Measurements from ENCODE around the gene PLAAT2.
"Not testable (repeated sequence)": the region's sequence is repeated elsewhere in the genome, so short reads cannot be mapped to it uniquely, and the experiment has no call there.

The PLAAT2 gene

DNA sequence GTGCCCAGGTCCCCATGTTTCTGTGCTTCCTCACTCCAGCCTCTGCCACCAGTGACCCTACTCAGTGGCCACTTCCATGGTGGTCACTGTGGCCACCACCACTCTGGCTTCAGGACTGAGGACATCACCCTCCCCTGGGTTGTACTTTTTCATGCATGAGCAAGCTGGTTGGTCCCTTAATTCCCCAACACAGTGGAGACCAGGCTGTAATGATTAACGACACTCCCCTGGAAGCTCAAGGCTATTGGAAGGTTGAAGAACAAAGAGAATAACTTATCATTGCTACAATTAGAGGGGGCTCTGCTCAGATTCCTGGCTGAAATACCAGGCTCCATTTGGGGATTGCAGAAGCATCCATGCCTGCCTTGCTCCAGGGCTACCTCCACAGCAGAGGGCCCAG lies 16.1 kb downstream of the PLAAT2 start:
- DNase-seq, result no peak

GRCh38 chr11:63543711-63544110 lies 19.5 kb downstream of the PLAAT2 start:
- DNase-seq, result no peak

DNA sequence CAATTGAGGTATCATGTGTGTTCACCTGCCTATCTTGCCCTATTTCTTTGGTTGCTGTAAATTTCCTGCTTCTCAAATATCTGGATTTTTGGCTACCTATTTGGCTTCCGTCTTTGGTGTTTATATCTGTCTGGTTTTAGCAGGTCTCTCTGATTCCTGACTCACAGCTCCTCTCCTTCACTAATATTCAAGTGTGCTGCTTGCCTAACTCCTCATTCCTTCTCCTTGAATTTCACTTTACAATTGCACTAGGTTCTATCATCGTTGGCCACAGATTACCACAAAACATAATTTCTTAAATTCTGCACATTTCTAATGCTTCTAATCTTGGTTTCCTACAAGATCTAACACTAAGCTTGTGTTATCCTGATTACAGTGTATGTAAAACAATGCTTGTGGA lies 20.7 kb downstream of the PLAAT2 start:
- not testable (repeated sequence) for DNase-seq

DNA sequence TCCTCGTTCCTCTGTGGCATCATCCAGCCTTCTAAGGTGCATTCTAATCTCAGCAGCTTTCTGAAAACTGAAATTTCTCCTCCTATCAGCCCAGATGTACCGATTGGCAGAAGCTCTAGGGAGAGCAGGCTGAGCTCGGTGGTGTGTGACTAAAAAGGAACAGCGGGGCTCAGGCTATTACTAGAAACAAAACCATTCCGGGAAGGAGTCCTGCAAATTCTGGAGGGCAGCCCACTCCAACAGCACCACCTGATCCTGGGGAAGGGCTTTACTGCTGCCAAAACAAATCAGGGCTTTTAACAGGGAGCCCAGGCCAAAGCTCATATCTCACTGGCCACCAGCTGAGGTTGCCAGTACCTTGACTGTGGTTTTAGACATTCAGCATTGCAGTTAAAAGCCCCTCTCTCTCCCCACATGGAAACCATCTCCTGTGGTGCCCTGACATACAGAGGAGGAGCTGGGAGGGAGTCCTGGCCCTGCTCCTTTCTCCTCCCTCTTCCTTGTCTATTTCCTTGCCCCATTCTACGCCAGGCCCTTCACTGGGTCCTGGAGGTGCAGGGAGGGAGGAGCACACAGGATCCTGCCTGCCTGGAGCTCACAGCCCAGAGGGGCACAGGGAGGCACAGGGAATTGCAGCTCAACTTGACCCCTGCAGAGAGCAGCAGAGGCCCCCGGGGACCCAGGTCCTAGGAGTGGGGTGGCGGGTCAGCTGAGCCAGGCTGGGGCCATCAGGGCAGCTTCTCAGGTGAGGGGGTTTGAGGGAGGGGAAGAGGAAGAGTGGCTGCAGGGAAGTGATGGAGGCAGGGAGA lies 25.7 kb downstream of the PLAAT2 start:
- DNase-seq, result no peak

GRCh38 chr11:63536669-63537292 lies 26.4 kb downstream of the PLAAT2 start, which contains the start of gene PLAAT4:
Gene PLAAT4 (plus strand): TSS chr11:63536808. CDS start chr11:63536869, 61 bp downstream.
- DNase-seq, result peak; percentile 4

DNA sequence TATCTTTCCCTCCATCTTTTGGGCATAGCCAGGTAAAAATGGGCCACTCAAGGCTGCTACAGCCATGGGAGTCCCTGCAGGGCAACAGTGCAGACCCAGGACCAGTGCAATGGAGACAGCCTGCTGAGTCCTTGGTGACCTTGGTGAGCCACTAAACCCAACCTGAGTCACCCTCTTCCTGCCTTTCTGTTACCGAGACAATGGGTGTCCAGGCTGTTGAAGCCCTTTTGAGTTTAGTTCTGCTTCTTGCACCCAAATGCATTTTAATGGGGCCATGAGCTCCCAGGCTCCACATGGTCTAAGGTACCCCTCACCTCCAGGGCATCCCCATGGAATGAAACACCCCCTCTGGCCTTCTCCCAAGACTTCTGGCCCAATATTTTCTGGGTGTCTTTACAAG lies 27.4 kb downstream of the PLAAT2 start:
- no peak for DNase-seq

- DNase-seq, result no peak
Measured at GRCh38 chr11:63534895-63535461, 28.2 kb downstream of the PLAAT2 start.

GRCh38 chr11:63534076-63534475 lies 29.1 kb downstream of the PLAAT2 start:
- no peak for DNase-seq

GRCh38 chr11:63532799-63533475 lies 30.2 kb downstream of the PLAAT2 start:
- DNase-seq, result no peak

- DNase-seq, result no peak
Measured at GRCh38 chr11:63532117-63532516, 31.1 kb downstream of the PLAAT2 start.

DNA sequence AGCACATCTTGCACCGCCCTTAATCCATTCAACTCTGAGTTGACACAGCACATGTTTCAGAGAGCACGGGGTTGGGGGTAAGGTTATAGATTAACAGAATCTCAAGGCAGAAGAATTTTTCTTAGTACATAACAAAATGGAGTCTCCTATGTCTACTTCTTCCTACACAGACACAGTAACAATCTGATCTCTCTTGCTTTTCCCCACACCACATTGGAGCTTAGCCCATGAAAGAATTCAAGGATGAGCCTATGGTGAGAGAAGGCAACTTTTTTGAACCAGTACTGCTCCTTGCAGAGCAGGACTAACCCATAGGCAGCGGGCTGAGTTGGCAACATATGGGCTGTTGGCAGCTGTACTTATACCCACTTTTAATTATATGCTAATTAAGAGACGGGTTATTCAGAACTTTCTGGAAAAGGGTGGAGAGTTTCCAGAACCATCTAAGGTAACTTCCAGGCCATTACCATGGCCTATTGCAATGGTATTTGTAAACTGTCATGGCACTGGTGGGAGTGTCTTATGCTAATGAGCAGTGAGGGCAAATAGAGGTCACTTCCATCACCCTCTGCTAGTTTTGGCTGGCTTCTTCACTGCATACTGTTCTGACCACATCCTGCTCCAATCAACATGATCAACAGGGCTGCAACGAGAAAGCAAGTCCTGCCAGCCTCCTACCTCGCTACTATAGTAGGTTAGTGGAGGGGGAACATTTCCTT lies 31.9 kb downstream of the PLAAT2 start:
- DNase-seq, result peak; percentile 24

GRCh38 chr11:63530021-63530420 lies 33.2 kb downstream of the PLAAT2 start:
- no peak for DNase-seq

GRCh38 chr11:63529373-63529772 lies 33.8 kb downstream of the PLAAT2 start:
- not testable (repeated sequence) for DNase-seq

- DNase-seq, result not testable (repeated sequence)
Measured at GRCh38 chr11:63528729-63529278, 34.4 kb downstream of the PLAAT2 start.

DNA sequence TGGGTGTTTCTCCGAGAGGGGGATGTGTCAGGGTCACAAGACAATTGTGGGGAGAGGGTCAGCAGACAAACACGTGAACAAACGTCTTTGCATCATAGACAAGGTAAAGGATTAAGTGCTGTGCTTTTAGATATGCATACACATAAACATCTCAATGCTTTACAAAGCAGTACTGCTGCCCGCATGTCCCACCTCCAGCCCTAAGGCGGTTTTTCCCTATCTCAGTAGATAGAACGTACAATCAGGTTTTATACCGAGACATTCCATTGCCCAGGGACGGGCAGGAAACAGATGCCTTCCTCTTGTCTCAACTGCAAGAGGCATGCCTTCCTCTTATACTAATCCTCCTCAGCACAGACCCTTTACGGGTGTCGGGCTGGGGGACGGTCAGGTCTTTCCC lies 35.0 kb downstream of the PLAAT2 start:
- not testable (repeated sequence) for DNase-seq

- DNase-seq, result no peak
Measured at GRCh38 chr11:63527667-63528066, 35.5 kb downstream of the PLAAT2 start.

- no peak for DNase-seq
Measured at GRCh38 chr11:63523151-63523550, 40.0 kb downstream of the PLAAT2 start.

DNA sequence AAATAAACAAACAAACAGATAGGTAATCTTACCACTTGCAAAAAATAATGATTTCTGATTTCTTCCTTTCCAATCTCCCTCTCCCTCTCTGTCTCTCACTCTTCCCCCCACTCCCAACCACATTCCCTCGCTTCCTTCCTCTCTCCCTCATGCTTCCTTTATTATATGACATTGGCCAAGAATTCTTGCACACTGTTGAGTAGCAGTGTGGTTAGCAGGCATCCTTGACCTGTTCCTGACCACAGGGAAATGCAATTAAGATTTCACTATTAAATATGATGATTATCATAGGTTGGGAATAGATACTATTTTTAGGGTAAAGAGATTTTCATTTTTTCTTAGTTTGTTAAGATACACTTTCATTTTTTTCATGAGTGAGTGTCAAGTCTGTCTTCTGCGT lies 41.3 kb downstream of the PLAAT2 start:
- DNase-seq, result no peak

GRCh38 chr11:63520606-63521170 lies 42.5 kb downstream of the PLAAT2 start:
- no peak for DNase-seq

- DNase-seq, result no peak
Measured at GRCh38 chr11:63518548-63518947, 44.6 kb downstream of the PLAAT2 start.

DNA sequence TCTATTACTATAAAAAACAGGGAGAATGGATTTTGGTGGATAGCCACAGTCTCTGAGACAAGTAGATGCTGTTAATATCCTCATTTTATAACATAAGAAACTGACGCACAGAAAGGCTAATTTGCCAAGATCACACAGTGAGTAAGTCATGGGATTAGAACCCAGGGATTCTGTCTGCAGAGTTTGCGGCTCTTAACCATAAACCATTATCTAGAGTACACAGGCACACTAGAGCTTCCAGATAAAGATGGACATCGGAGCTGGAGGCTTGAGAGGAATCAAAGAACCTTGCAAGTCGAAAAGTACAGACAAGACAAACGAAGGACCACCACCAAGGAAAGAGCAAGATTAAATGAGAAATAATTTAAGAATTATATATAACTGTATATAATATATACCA lies 46.0 kb downstream of the PLAAT2 start:
- no peak for DNase-seq

GRCh38 chr11:63516109-63516508 lies 47.1 kb downstream of the PLAAT2 start:
- no peak for DNase-seq

All from effector CD8-positive, alpha-beta T cell (primary cell).